ENCODE results near the gene ZNF837.

DNA sequence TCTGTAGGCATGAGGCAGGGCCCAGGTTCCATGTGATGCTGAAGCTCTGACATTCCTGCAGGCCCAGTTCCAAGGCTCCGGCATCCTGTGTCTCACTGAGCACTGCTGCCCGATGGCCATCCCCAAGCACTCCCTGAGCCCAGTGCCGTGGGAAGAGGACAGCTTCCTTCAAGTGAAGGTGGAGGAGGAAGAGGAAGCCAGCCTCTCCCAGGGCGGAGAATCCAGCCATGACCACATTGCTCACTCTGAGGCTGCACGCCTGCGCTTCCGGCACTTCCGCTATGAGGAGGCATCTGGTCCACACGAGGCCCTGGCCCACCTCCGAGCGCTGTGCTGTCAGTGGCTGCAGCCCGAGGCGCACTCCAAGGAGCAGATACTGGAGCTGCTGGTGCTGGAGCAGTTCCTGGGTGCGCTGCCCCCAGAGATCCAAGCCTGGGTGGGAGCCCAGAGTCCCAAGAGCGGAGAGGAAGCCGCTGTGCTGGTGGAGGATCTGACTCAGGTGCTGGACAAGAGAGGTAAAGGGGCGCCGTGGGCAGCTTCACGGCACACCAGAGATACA is 46.1 kb downstream of the ZNF837 start:
- TF ChIP-seq TAF1 (IDR thresholded peaks at IDR 0.05; ENCODE audit: low read depth), result no peak
- no peak for TF ChIP-seq EP300 (IDR thresholded peaks at IDR 0.05; ENCODE audit: borderline replicate concordance)
- TF ChIP-seq CREB1 (IDR thresholded peaks at IDR 0.05; ENCODE audit: low read depth), result no peak
- TF ChIP-seq MAX (IDR thresholded peaks at IDR 0.05), result no peak
- TF ChIP-seq, protein P1, sequence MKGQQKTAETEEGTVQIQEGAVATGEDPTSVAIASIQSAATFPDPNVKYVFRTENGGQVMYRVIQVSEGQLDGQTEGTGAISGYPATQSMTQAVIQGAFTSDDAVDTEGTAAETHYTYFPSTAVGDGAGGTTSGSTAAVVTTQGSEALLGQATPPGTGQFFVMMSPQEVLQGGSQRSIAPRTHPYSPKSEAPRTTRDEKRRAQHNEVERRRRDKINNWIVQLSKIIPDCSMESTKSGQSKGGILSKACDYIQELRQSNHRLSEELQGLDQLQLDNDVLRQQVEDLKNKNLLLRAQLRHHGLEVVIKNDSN (IDR thresholded peaks at IDR 0.05), result no peak

Measured in Ishikawa (cell line).